Measurements from ENCODE around the gene MYO5C. TPM values are rescaled to one million over a fixed set of nuclear protein-coding genes. Genes with fewer than 3 reads are reported as not detected.

The MYO5C gene
- total and polyA plus RNA-seq, 12 donors, result 0.81 to 10.7 (median 2.5) TPM

DNA sequence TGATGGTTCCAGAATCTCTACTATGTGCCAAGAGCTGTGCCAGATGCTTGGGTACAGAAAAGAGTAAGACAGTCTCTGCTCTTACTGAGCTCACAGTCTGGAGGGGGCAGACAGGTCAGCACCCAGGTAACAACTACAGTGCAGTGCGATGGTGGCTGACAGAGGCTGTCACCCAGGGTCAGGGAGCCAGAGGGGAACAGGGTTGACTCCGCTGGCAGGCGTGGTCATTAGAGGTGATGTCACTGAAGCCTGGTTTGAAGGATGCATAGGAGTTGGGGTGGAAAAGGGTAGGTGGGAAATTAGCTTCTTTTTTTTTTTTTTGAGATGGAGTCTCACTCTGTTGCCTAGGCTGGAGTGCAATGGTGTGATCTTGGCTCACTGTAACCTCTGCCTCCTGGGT is 136.0 kb downstream of the MYO5C start:
- WGBS, 4 donors, result 92 to 100% (median 97%) methylated on average over 3 of the region's 3 CpGs
- no peak overlapping the region for H3K27ac ChIP-seq
- H3K4me3 ChIP-seq, result no peak overlapping the region
- no peaks in the 10 kb centered on the region for H3K9me3 ChIP-seq (replicated peaks in 1 of 3)
- DNase-seq, result peak in 1 of 7 donors; percentile 27
- intact Hi-C loops (cut with DNase I), result no loop called here
- TF ChIP-seq POLR2A (IDR thresholded peaks at IDR 0.05), result no peak
- TF ChIP-seq, protein P1, sequence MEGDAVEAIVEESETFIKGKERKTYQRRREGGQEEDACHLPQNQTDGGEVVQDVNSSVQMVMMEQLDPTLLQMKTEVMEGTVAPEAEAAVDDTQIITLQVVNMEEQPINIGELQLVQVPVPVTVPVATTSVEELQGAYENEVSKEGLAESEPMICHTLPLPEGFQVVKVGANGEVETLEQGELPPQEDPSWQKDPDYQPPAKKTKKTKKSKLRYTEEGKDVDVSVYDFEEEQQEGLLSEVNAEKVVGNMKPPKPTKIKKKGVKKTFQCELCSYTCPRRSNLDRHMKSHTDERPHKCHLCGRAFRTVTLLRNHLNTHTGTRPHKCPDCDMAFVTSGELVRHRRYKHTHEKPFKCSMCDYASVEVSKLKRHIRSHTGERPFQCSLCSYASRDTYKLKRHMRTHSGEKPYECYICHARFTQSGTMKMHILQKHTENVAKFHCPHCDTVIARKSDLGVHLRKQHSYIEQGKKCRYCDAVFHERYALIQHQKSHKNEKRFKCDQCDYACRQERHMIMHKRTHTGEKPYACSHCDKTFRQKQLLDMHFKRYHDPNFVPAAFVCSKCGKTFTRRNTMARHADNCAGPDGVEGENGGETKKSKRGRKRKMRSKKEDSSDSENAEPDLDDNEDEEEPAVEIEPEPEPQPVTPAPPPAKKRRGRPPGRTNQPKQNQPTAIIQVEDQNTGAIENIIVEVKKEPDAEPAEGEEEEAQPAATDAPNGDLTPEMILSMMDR (IDR thresholded peaks at IDR 0.05), result no peak
- no peaks in the 10 kb centered on the region for H3K27me3 ChIP-seq
- H3K36me3 ChIP-seq (replicated peaks in 1 of 2), result no peaks in the 10 kb centered on the region
- H3K4me1 ChIP-seq (replicated peaks in 1 of 2), result no peaks in the 10 kb centered on the region

DNA sequence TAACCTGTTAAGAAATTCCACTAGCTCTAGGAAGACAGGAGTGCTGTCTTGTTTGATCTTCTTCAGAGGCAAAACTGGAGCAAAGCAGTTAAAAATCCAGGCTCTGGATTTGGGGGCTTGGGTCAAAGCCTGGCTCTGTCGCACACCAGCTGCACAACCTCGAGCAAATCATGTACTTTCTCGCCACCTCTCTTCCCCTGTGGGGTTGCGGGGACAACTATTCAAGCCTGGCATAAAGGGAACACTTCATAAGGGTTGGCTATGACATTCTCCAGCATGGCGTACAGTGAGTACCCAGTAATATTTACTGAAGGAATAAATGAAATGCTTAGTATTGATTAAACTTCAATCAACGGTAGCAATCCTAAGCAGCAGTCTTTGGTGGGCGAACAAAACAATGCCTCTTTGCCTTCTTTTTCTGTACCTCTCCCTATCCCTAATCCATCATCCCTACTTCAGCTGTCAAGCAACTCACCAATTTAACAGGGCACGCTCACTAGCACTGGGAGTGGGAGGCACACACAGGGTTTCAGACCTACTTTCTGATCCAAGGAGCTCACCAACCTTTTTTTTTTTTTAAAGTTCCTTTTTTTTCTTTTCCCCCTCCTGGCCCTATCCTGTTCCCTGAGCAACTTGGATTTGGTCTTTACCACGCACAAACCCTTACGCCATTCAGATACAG is 137.4 kb downstream of the MYO5C start:
- 90 to 95% (median 92%) methylated on average over 10 of the region's 10 CpGs for WGBS, 4 donors
- no peak overlapping the region for H3K4me3 ChIP-seq
- no peaks in the 10 kb centered on the region for H3K9me3 ChIP-seq (replicated peaks in 1 of 3)
- no peak for DNase-seq
- TF ChIP-seq, protein P1 (IDR thresholded peaks at IDR 0.05), result no peak
- no peak for TF ChIP-seq POLR2A (IDR thresholded peaks at IDR 0.05)
- intact Hi-C loops (cut with DNase I), result no loop called here
- H3K27ac ChIP-seq, result no peak overlapping the region
- no peaks in the 10 kb centered on the region for H3K4me1 ChIP-seq (replicated peaks in 1 of 2)
- H3K27me3 ChIP-seq, result no peaks in the 10 kb centered on the region
- no peaks in the 10 kb centered on the region for H3K36me3 ChIP-seq (replicated peaks in 1 of 2)

DNA sequence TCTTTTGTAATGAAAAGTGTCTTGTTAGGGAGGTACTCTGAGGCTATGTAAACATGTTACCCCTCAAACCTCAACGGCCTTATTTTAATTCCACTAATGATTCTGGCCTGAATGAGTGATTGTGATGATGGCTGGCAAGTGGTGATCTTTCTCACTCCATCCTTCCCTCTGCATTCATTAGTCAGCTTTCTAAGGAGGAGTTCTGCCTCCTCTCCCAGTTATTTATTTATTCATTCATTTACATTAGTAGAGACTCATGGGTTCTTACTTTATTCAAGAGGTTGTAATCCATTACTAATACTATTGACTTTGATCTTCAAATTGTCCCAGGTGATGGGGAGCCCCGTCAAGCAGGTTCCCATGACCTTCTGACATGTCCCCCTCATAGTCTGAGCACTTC is 139.7 kb downstream of the MYO5C start:
- DNase-seq, result no peak
- no peaks in the 10 kb centered on the region for H3K9me3 ChIP-seq (replicated peaks in 1 of 3)
- intact Hi-C loops (cut with DNase I), result no loop called here
- TF ChIP-seq POLR2A (IDR thresholded peaks at IDR 0.05), result no peak
- H3K27me3 ChIP-seq, result no peaks in the 10 kb centered on the region
- no peak overlapping the region for H3K27ac ChIP-seq
- H3K4me3 ChIP-seq, result no peak overlapping the region
- WGBS, 4 donors, result 75 to 86% (median 79%) methylated on average over 2 of the region's 2 CpGs
- H3K4me1 ChIP-seq (replicated peaks in 1 of 2), result no peaks in the 10 kb centered on the region
- no peaks in the 10 kb centered on the region for H3K36me3 ChIP-seq (replicated peaks in 1 of 2)

DNA sequence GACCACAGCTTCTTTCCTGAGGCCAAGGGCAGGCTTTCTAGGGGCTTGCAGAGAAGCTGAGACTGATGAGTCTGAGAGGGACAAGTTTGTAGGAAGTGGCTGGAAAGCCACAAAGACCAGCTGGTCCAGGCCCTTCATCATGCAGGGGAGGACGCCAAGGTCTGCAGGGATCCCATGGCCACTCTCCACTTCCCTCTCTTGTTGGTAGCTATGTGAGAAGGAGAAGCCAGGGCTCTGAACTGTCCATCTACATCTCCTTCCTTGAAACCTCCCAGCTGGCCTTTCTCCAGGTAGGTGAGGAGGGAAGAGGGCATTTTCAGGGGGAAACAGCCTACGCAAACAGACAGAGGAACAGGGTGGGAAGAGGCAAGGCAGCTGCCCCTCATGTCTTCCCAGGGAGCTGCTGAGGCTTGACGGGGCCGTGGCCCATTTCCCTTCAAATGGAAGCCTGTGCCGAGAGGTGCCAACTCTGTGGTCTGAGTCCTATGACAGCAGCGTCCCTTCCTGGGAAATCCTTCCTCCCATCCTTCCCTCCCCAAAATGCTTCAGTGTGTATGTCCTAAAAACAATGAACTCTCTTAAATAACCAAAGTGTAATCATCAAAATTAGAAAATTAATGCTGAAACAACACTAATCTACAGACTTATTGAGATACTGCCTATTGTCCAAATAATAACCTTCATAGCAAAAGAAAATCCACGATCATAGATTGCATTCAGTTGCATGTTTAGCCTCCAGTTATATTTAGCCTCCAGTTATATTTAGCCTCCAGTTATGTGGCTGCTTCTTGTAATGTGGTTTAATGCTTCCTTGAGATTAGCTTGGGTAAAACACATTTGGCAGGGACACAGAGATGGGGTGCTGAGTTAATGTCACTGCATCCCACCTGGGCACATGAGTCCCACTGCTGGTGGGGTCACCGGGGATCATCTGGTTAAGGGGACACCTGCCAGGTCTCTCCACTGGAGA is 140.4 kb downstream of the MYO5C start:
- no peaks in the 10 kb centered on the region for H3K4me1 ChIP-seq (replicated peaks in 1 of 2)
- peak in 1 of 7 donors; percentile 41 for DNase-seq
- TF ChIP-seq, protein P1 (IDR thresholded peaks at IDR 0.05), result no peak
- no peak for TF ChIP-seq POLR2A (IDR thresholded peaks at IDR 0.05)
- 83 to 91% (median 87%) methylated on average over 8 of the region's 8 CpGs for WGBS, 4 donors
- intact Hi-C loops (cut with DNase I), result no loop called here
- no peaks in the 10 kb centered on the region for H3K36me3 ChIP-seq (replicated peaks in 1 of 2)
- H3K4me3 ChIP-seq, result no peak overlapping the region
- no peaks in the 10 kb centered on the region for H3K27me3 ChIP-seq
- H3K27ac ChIP-seq, result no peak overlapping the region
- no peaks in the 10 kb centered on the region for H3K9me3 ChIP-seq (replicated peaks in 1 of 3)

Measured in adrenal gland (tissue), 12 donors.